NCI-H2081 treated with DMSO at 0.1 percent for 48 hours (cell line): ENCODE data around the gene ANAPC1.
"Not testable (repeated sequence)": the region's sequence is repeated elsewhere in the genome, so short reads cannot be mapped to it uniquely, and the experiment has no call there.

Experiments used
- DNase-seq: peaks from one replicate; lab custom pipeline; 2025; lab: John Stamatoyannopoulos, UW

Gene ANAPC1

DNA sequence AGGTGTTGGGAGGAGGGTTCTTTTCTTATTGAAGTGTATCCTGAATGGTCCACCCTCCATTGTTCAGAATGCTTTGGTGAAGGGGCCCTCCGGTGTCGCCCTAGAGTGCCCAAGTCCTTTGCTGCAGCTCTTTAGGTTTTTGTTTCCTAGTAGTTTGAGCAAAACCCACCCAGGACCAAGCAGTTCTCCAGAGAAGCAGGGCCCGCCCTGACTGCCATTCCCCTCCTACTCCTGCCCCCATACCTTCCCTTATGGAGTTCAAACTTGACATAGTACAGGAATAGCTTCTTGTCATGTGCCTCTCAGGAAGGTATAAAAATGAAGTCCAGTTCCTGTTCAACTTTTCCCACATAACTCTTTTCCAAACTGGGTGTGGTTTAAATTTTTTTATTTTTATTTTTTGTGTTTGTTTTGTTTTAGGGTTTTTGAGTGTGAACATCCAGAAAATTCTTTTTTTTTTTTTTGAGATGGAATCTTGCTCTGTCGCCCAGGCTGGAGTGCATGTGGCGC lies 20.0 kb upstream of the ANAPC1 start:
- no peak for DNase-seq

DNA sequence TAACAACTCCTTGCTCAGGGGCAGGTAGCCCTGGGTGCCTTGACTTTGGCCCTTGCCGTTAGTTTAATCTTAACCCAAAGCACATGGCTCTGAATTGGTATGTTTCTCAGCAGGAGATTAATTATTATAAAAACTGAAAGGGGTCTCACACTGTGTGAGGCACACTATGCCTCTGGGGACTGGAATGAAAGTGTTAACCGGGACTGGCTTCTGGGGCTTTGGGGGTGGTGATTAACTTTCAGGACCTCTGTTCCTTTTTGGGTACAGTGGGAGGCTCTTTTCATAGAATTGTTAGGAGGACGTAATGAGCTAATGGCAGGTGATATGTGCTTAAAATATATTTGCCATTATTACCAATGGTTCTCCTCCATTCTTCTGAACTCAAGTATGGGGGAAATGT lies 19.5 kb upstream of the ANAPC1 start:
- DNase-seq, result no peak

DNA sequence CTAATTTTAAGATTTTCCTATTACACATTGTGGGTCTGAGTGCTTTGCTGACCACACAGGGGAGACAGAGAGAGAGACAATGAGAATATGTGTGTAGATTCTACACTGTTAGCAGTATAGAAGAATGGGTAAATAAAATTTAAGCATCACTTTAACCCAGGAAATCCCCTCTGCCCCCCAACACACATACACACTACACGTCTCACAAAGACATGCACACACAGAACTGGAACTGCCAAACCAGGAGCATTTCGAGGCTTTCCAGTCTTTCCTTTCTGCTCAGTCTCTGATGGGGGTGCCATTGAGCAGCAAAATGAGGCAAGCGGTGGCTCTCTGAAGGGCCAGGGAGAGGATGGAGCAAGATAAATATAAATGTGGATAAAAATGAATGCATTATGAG lies 16.9 kb upstream of the ANAPC1 start:
- no peak for DNase-seq

DNA sequence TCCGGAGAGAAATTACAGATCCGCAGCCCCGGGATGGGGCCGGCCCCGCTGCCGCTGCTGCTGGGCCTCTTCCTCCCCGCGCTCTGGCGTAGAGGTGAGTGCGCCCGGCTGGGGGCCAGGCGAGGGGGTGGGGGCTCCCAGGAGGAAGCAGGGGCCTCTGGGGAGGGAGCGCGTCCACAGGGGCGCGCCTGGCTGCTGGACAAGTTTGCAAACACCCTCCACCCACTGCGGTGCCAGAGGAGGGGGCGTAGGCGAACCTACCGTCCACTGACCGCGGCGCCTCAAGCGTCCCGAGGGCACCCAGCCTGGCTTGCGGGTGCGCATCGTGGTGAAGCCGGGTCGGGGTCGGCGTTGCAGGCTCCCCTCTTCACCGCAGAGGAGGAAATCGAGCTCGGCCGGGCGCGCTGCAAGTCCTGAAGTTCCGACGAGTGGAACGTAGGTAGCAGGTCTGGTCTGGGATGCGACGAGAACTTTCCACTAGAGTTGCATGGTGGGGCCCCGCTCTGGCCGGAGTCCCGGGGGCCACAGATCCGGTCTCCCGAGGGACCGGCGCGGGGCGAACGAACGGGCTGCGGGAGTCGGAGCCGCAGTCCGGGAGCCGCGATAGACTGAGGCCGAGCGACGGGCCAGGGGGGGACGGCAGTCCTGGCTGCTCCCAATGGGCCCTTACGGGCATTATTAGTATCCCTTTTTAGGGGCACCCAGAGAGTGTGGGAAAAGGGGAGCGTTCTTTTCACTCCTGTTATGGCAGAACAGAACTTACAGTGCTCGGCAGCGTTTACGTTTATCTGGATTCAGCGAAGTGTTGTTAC lies 14.9 kb upstream of the ANAPC1 start:
- no peak for DNase-seq

DNA sequence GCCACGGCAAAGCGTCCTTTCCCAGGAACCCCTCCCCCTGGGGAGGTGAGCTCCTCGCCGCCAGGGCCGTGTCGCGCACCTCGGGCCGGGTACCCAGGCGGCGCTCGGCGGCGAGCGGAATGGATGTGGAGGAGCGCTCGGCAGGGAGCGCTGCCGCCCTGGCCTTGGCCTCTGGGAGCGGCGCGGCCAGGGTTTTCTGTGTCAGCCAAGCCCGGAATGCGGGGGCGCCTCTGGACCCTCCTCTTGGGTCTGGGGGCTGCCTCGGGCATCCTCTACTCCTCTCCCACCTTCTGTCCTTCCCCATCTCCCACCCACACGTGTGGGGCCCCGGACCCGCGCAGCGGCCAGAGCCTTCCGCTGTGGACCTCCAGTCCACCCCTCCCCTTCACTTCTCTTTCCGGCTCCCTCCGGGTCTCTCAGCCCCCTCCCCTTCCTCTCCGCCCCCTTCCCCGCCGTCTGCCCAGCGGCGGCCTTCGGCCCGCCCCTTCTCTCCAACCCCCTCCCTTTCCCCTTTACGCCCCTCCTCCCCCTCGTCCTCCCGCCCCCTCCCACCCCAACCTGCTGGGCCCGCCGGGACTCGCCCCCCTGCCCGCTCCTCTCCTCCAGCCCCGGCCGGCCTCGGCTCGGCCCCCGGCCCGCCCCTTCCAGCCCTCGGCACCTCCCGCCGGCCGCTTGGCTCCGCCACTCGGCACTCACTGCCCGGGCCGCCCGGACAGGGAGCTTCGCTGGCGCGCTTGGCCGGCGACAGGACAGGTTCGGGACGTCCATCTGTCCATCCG lies 14.1 kb upstream of the ANAPC1 start, which contains the start of gene MERTK:
Gene MERTK (plus strand): TSS at position 684 of the 779 bp plus-strand sequence. CDS start 129 bp downstream, outside the sequence.
- no peak for DNase-seq

DNA sequence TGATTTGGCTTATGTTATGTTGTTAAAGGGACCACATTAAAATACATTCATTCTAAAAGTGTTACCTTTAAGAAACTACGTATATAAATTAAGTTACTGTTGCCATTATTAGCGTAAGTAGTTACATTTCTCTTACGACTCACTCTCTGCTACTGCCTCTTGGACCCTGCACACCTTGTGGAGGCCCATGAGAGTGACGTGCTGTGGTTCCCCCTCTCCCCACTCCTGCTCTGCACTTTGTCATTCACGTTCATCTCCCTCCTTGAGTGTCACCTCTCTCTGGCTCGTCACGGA lies 13.6 kb upstream of the ANAPC1 start:
- DNase-seq, result no peak

DNA sequence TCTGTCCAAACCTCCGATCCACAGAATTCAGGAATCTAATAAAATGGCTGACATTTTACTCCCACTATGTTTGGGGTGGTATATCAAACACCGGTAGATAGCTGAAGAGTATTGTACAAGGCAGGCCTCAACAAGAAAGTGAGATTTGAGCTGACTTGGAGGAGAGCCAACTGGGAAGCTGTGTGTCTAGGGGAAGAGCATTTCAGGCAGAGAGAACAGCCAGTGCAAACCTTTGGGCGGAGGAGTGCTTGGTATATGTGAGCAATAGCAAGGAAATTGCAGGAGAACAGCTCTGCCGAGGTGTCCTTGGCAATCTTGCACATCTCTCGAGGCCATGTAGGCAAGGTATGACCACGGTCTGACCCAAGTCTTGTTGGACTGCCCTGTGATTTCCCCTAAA lies 12.6 kb upstream of the ANAPC1 start:
- DNase-seq, result no peak

DNA sequence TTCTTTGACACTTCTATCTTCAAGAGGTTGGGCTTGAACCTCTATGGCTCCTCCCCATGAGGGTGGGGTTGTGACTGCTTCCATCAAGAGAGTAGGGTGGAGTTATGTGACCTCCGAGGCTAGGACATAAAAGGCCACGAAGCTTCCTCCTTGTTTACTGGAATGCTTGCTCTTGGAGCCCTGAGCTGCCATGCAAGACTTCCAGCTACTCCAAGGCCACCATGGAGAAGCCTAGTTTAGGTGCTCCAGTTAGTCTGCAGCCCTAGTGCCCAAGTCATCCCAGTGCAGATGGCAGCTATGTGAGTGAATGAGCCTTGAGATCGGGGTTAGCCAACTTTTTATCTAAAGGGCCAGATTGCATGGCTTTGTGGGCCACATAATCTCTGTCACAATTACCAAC lies 12.0 kb upstream of the ANAPC1 start:
- no peak for DNase-seq

DNA sequence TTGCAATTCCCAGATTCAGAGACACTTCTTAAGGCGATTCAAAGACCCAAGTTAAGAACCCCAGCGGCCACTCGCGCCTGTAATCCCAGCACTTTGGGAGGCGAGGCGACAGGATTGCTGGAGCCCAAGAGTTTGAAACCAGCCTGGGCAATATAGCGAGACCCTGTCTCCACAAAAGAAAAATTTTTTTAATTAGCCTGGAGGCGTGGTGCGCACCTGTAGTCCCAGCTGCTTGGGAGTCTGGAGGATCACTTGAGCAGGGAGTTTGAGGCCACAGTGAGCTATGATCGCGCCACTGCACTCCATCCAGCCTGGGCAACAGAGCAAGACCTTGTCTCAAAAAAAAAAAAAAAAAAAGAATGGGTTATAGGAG lies 585 bp upstream of the ANAPC1 start:
- DNase-seq, result no peak

DNA sequence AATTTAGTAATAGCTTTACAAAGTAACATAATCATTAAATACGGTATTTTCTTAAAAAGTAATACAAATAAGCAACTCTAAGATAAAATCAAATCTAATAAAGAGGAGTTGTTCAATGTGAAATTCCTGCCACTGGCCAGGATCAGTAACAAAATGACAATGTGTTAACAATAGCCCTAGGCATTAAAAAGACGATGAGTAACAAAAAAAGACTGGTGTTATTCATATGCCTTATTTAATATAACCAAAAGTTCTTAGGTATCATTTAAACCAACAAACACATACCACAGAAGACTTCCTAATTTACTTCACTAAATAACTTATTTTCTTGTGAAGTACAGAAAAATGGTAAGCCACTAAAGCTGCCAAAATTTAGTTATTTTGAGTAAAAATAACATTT lies 11.2 kb downstream of the ANAPC1 start:
- not testable (repeated sequence) for DNase-seq

DNA sequence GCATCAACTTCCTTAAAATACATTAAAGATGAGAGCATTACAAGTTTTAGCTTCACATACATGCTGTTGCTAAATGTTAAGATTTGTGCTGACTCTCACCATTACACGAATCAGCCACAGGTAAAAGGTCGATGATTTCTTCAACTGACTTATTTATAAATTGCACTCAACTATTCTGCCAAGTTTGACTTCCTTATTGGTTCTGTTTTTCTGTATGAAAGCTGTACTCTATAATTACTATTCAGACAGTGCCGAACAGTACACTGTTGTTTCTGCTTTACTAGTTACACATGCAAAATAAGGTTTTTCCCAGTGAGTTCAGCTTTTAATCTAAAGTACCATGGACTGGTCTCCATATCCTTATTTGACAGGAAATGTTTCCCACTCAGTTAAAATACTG lies 18.9 kb downstream of the ANAPC1 start:
- not testable (repeated sequence) for DNase-seq

DNA sequence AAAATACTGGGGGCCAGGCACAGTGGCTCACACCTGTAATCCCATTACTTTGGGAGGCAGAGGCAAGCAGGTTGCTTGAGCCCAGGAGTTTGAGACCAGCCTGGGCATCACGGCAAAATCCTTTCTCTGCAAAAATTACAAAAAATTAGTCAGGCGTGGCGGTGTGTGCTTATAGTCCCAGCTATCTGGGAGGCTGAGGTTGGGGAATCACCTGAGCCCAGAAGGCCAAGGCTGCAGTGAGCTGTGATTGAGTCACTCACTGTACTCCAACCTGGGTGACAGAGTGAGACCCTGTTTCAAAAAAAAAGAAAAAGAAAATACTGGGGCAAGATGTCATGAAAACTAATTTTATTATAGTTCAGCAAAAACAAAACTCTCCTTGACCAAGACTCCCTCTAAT lies 24.0 kb downstream of the ANAPC1 start:
- not testable (repeated sequence) for DNase-seq

DNA sequence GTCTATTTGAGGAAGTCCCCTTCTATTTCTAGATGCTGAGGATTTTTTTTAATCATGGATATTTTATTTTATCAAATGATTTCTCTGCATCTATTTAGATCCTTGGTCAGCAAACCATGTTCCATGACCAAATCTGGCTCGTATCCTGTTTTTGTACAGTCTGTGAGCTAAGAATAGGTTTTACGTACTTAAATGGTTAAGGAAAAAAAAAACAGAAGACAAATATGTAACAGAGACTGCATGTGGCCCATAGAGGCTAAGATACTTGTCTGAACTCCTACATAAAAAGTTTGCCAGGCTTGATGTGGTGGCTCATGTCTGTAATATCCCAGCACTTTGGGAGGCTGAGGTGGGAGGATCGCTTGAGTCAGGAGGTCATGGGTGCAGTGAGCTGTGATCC lies 31.4 kb downstream of the ANAPC1 start:
- DNase-seq, result not testable (repeated sequence)

DNA sequence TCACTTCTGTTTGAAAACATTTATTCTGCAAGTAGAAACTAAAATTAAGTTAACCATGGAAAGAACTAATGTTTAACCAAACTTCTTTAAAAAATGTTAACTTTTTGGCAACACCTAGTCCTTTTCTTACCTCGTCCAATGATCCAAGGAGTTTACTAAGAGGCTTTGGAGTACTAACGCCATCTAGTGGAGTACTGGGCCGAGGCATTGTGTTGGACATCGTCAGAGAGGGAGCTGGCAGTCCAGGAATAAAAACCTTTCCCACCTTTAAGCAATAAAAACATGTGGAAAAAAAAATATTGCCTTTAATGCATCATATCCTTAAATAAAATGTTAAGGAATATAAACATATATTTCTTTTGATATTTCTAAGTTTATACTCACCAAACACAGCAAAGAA lies 33.3 kb downstream of the ANAPC1 start:
- not testable (repeated sequence) for DNase-seq

DNA sequence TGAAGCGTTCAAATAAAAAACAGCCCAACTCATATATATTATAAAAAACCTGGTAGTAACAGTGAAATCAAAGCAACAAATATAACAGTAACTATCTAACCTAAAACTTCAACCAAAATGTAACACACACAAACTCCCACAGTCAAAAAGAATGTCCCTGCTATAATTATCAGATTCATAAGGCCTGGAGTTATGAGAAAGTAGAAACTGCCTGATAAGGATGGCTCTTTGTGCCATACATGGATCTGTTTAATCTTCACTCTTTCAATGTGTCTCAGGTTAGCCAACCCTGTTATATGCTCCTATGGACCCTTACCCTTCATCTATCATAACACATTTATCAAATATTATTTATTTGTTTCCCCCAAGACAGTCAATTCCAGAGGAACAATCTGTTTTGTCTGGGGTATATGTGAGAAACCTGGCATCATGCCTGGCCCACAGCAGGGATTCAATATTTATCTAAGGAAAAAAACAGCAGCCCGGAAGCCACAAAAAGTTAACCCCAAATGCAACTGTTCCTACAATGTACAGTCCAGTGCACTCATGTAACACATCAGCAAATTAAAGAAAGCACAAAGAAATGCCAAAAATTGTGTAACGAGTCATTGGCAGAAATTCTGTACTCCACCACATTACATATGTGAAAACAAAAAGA lies 44.2 kb downstream of the ANAPC1 start:
- DNase-seq, result not testable (repeated sequence)

DNA sequence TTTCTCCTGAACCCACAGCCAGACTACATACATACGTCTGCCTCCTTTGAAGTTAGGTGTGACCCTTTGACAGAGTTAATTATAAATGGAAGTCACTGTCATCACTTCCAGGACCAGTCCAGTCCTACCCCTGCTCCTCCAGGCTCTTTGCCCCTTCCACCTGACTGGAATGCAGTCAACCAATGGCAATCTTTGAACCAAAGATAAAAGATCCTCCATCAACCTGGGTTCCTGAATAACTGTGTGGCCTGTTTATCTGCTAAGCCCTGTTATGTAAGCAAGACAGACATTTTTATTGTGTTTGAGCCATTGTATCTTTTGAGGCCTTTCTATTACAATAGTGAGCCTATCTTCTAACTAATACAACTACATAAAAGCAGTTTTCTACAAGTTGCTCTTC lies 45.0 kb downstream of the ANAPC1 start:
- DNase-seq, result not testable (repeated sequence)

DNA sequence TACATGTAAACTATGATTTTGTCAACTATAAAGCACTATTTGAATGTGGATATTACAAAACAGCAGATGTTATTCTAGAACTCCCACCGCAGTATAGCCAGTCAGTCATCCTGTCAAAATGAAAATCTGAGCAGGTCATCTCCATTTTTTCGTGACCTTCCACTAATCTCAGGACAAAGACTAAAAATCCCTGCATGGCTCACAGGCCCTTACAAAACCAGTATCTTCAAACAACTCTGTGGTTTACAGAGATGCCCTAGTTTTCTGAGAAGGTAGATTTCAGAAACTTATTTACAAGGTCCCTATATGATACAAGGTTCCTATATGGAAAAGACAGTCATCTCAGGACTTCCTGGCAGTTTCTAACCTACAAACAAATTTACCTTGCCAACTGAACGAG lies 49.8 kb downstream of the ANAPC1 start:
- DNase-seq, result not testable (repeated sequence)

DNA sequence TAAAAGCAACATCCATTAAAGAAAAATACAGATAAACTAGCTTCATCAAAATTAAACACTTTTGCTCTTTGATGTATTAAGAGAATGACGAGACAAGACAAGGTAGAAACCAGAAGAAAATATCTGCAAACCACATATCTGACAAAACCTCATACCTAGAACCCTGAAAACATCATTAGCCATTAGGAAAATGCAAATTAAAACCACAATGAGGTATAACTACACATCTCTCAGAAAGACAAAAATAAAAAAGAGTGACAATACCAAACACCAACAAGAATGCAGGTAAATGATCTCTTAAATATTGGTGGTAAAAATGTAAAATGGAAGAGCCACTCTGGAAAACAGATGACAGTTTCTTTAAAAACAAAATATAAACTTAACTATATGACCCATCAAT lies 53.5 kb downstream of the ANAPC1 start:
- not testable (repeated sequence) for DNase-seq

DNA sequence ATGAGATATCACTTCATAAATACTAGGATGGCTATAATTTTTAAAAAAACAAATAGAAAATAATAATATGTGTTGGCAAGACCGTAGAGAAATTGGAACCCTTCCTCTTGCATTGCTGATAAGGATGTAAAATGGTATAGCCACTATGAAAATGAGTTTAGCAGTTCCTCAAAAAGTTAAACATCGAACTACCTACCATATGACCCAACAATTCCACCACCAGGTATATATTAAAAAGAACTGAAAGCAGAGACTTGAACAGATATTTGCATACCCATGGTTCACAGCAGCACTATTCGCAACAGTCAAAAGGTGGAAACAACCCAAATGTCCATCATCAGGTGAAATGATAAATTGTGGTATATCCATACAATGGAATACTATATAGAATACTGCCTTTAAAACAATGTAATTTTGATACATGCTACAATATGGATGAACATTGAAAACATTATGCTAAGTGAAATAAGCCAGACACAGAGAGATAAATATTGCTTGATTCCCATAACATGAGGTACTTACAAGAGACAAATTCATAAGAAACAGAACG lies 55.7 kb downstream of the ANAPC1 start:
- DNase-seq, result not testable (repeated sequence)

DNA sequence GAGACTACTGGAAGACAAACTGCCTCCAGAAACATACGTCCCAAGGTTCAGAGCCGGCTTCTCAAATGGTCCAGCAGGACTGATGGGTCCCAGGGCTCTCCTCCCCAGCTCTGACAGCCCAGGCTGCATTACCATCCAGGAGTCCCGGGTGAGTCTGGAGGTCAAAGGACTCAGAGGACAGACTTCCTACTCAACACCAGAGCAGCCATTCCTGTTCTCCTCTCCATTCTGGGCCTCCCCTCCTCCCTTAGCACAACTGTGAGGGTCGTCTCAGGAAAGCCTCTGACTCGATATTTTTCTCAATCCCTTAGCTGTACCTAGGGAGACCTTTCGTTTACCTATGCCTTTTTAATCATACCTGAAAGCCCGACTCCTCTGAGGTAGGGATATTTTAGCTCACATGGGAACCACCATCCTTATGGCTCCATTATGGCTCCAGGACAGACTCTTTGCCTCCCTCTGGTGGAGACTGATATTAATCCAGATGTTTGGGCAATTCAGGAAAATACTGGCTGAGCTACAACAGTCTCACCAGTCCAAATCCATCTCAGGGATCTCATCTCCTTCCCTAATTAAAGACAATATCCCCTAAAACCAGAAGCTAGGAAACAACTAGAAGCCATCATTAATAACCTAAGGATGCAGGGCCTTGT lies 70.9 kb downstream of the ANAPC1 start:
- not testable (repeated sequence) for DNase-seq

DNA sequence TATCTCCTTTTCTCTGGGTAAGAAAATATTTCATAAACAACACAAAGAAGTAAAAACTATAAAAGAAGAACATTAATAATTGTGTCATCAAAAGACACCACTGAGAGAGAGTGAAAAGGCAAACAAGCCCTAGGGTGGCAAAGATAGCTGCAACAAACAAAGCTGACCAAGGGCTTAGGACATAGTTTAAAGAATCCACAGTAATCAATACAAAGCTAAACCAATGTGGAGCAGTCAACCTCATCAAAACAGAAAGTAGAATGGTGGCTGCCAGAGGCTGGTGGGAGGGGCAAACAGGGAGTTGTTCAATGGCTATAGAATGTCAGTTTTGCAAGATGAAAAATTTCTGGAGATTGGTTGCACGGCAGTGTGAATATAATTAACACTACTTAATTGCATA lies 93.4 kb downstream of the ANAPC1 start:
- DNase-seq, result not testable (repeated sequence)

DNA sequence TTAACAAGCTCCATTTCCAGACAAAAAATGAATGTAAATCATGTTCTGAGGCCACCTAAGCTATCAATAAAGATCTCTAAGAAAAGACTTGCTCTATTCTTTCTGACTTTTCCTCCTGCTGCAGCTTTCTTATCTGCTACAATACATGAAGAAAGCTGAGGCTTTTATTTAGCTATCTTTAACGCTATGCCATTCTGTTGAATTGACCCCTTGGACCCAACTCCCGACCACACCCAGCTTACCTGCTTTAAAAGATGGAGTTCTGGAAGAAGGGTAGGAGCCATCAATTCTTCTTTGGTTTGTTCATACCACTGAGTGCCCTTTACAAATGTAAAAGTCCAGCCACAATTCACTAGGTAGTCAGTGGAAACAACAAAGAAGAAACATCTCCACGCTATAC lies 99.9 kb downstream of the ANAPC1 start:
- not testable (repeated sequence) for DNase-seq
